ENCODE results near the gene COL26A1. TPM values are rescaled to one million over a fixed set of nuclear protein-coding genes. Genes with fewer than 3 reads are reported as not detected.

The COL26A1 gene
- total RNA-seq, 2 donors from 2014 or later: 3.8 to 10.3 TPM

DNA sequence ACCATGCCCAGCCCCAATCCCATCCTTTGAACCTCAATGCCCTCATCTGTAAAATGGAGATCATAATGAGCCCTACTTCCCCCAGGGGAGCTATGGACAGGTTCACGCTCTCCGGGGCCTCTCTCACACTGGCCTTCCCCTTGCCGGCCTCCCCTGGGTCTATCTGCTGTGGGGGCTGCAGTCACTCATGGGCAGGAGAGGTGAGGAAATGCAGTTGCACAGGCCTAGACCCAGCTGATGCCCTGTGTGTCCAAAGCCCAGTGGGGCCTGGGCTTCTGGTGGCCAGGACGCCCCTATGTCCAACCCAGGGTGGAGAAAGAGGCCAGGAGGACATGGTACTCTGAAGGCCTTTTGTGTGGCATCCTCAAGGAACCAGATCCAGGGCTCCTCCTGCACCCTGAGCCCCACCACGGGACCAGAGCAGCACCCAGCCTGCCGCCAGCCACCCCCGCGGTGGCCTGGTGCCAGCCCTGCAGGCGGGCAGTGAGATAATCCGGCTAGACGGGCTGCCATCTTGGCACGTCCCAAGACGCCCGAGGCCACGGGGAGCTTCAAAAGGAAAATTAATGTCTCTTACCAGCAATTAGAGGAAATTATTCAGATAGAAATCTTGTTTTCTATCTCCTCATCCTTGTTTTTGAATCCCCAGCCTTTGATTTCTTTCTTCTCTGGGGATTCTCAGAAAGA is 227.4 kb downstream of the COL26A1 start:
- TF ChIP-seq POLR2AphosphoS5 (IDR thresholded peaks at IDR 0.05) (no peak), CTCF (IDR thresholded peaks at IDR 0.05) (no peak)
- peaks cover 10% of the 10 kb centered on the region for H3K4me1 ChIP-seq (replicated peaks)
- DNase-seq (ENCODE audit: low spot score): no peak
- H3K27ac ChIP-seq: no peak overlapping the region
- intact Hi-C loops (cut with DNase I): loop anchor here (10.0 kb wide), 1 partner anchor 645 kb away; no protein-coding TSS in a partner anchor
- no peaks in the 10 kb centered on the region for H3K9me3 ChIP-seq
- no peak overlapping the region for H3K4me3 ChIP-seq
- 51% methylated on average over 15 of the region's 15 CpGs for WGBS
- no peaks in the 10 kb centered on the region for H3K36me3 ChIP-seq
- H3K27me3 ChIP-seq (replicated peaks; ENCODE audit: insufficient read depth): no peaks in the 10 kb centered on the region

GRCh38 chr7:101590663-101591435 is 228.2 kb downstream of the COL26A1 start:
- Histone ChIP-seq H3K4me1 (replicated peaks) (peaks cover 10% of the 10 kb centered on the region), H3K36me3 (no peaks in the 10 kb centered on the region), H3K27ac (no peak overlapping the region), H3K4me3 (no peak overlapping the region), H3K27me3 (replicated peaks; ENCODE audit: insufficient read depth) (no peaks in the 10 kb centered on the region), H3K9me3 (no peaks in the 10 kb centered on the region)
- intact Hi-C loops (cut with DNase I): loop anchor here (10.0 kb wide), 1 partner anchor 644 kb away; no protein-coding TSS in a partner anchor
- no peak for DNase-seq (ENCODE audit: low spot score)
- 82% methylated on average over 18 of the region's 18 CpGs for WGBS
- TF ChIP-seq POLR2A (IDR thresholded peaks at IDR 0.05): no peak
- TF ChIP-seq POLR2AphosphoS5 (IDR thresholded peaks at IDR 0.05): no peak
- TF ChIP-seq CTCF (IDR thresholded peaks at IDR 0.05): no peak

DNA sequence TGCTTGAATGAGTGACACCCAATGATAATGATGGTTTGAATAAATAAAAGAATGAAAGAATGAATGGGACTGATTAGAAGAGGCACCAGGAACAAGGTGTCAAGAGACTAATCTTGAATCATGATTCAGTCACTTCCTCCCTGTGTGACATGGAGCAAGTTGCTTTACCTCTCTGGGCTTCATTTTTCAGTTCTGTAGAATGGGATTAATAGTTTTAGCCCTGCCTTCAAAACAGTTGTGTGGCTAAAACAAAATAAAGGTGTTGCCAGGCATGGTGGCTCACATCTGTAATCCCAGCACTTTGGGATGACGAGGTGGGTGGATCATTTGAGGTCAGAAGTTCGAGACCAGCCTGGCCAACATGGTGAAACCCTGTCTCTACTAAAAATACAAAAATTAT is 228.8 kb downstream of the COL26A1 start:
- intact Hi-C loops (cut with DNase I): loop anchor here (10.0 kb wide), 1 partner anchor 643 kb away; no protein-coding TSS in a partner anchor
- H3K36me3 ChIP-seq: no peaks in the 10 kb centered on the region
- no peaks in the 10 kb centered on the region for H3K27me3 ChIP-seq (replicated peaks; ENCODE audit: insufficient read depth)
- no peak overlapping the region for H3K4me3 ChIP-seq
- peaks cover 5% of the 10 kb centered on the region for H3K4me1 ChIP-seq (replicated peaks)
- no peaks in the 10 kb centered on the region for H3K9me3 ChIP-seq
- no peak for DNase-seq (ENCODE audit: low spot score)
- TF ChIP-seq POLR2A (IDR thresholded peaks at IDR 0.05) (no peak), CTCF (IDR thresholded peaks at IDR 0.05) (no peak)
- 91% methylated on average over 2 of the region's 2 CpGs for WGBS
- no peak overlapping the region for H3K27ac ChIP-seq

GRCh38 chr7:101593556-101593955 is 230.9 kb downstream of the COL26A1 start:
- intact Hi-C loops (cut with DNase I): loop anchor here (10.0 kb wide), 1 partner anchor 641 kb away; no protein-coding TSS in a partner anchor

More at GRCh38 chr7:101593556-101593955, 230.9 kb downstream of the COL26A1 start:
- no peak for TF ChIP-seq CTCF (IDR thresholded peaks at IDR 0.05)
- TF ChIP-seq POLR2A (IDR thresholded peaks at IDR 0.05): no peak
- H3K9me3 ChIP-seq: no peaks in the 10 kb centered on the region
- no peak overlapping the region for H3K27ac ChIP-seq
- no peaks in the 10 kb centered on the region for H3K27me3 ChIP-seq (replicated peaks; ENCODE audit: insufficient read depth)
- H3K4me1 ChIP-seq (replicated peaks): peaks cover 2% of the 10 kb centered on the region
- WGBS: 88% methylated on average over 6 of the region's 6 CpGs
- no peak for DNase-seq (ENCODE audit: low spot score)
- H3K4me3 ChIP-seq: no peak overlapping the region
- no peaks in the 10 kb centered on the region for H3K36me3 ChIP-seq
